ENCODE results near the gene SLC66A1. TPM values are rescaled to one million over a fixed set of nuclear protein-coding genes. Genes with fewer than 3 reads are reported as not detected.

The SLC66A1 gene
- total and polyA plus RNA-seq, 2 of the 13 experiments (the other 11 are each of a cell fraction or from before 2014, with no cell fraction given), result 15.4 to 18.9 TPM

- TF ChIP-seq ZSCAN22 (CRISPR knock-in tag; IDR thresholded peaks at IDR 0.05), result no peak
- no peak for TF ChIP-seq FOXP4 (CRISPR knock-in tag; IDR thresholded peaks at IDR 0.05)
- TF ChIP-seq POLR2AphosphoS2 (IDR thresholded peaks at IDR 0.05; ENCODE audit: low read depth, low read length), result no peak
- TF ChIP-seq ZNF776 (CRISPR knock-in tag; IDR thresholded peaks at IDR 0.05), result no peak
Observed at GRCh38 chr1:19365721-19366120, 53.6 kb downstream of the SLC66A1 start (continued).

- WGBS (ENCODE audit: low lambda C conversion rate), result 95% methylated on average over 17 of the region's 18 CpGs
- intact Hi-C loops (cut with micrococcal nuclease; ENCODE audit: unreplicated experiment), result no loop called here
- Histone ChIP-seq H3K79me2 (ENCODE audit: insufficient read depth, low read length) (no peaks in the 10 kb centered on the region), H3K4me3 (replicated peaks in 1 of 3; ENCODE audit: insufficient read depth in 1 of 3, low read depth in 2 of 3, low read length in 3 of 3) (no peak overlapping the region), H3K27ac (ENCODE audit: extremely low read length, insufficient read depth, low read length) (no peak overlapping the region), H2AFZ (ENCODE audit: low read length) (no peak overlapping the region), H3K9ac (ENCODE audit: insufficient read depth, low read depth, low read length) (no peak overlapping the region), H4K20me1 (ENCODE audit: insufficient read depth, low read length) (no peaks in the 10 kb centered on the region), H3K36me3 (replicated peaks in 1 of 2; ENCODE audit: control insufficient read depth in 1 of 2, insufficient read depth in 2 of 2, low read length in 2 of 2) (peaks cover 11 to 26% of the 10 kb centered on the region in 2 experiments; a peak in 3 of 5 replicates), H3K27me3 (ENCODE audit: control insufficient read depth in 1 of 2, insufficient read depth in 2 of 2, low read length in 2 of 2) (no peaks in the 10 kb centered on the region), H3K4me1 (ENCODE audit: insufficient read depth, low read length) (peaks cover 15% of the 10 kb centered on the region; the same call in 1 of the 2 replicates), H3K9me3 (ENCODE audit: low read length) (no peaks in the 10 kb centered on the region), H3K4me2 (ENCODE audit: low read depth, low read length) (no peak overlapping the region)
- ChIA-PET CTCF (ENCODE audit: low intra/inter-chr PET ratio, low total read pairs) (no interaction called here), POLR2A (no interaction called here)
- TF ChIP-seq ATF6 (CRISPR knock-in tag; conservative IDR thresholded peaks at IDR 0.05) (no peak), ZNF260 (CRISPR knock-in tag; IDR thresholded peaks at IDR 0.05; ENCODE audit: borderline replicate concordance, low read depth) (no peak), HCFC1 (IDR thresholded peaks at IDR 0.05; ENCODE audit: low read depth, low read length) (no peak), PCBP1 (IDR thresholded peaks at IDR 0.05; ENCODE audit: borderline replicate concordance, low read depth, low read length) (no peak), ZFP37 (CRISPR knock-in tag; IDR thresholded peaks at IDR 0.05; ENCODE audit: borderline replicate concordance) (no peak), ZNF317 (CRISPR knock-in tag; IDR thresholded peaks at IDR 0.05) (no peak), ZNF704 (CRISPR knock-in tag; IDR thresholded peaks at IDR 0.05; ENCODE audit: borderline replicate concordance) (no peak), EHMT2 (IDR thresholded peaks at IDR 0.05; ENCODE audit: borderline replicate concordance, low read depth, low read length) (no peak)
- no TSS peak for BruUV-seq (replicated peaks)
- no peak for DNase-seq (ENCODE audit: low spot score)
- no peak for FAIRE-seq
- ATAC-seq, result no peak
- in situ Hi-C loops (cut with HindIII; ENCODE audit: extremely low pct_ligation_motif_present, low pct_unique_long_range_greater_than_20kb), result no loop called here
Observed at GRCh38 chr1:19366599-19367536, 54.7 kb downstream of the SLC66A1 start.

Measured in HepG2 (cell line).